HEK293 (cell line): ENCODE results near the gene THAP3.

Source experiments
- CTCF ChIP-seq: fragments of 450-650 bp; formaldehyde crosslinking; IDR thresholded peaks from 2 replicates; pipeline ENCODE4 v1.5.1; 2016; ENCODE audit warnings: missing biosample characterization, missing genetic modification characterization
- HOXA7 ChIP-seq: sonication (generic); formaldehyde crosslinking; IDR thresholded peaks from 2 replicates; pipeline ENCODE4 v1.8.1; 2022; ENCODE audit warnings: missing genetic modification reagents, borderline replicate concordance
- KLF1 ChIP-seq: fragments of 450-650 bp; formaldehyde crosslinking; IDR thresholded peaks from 2 replicates; pipeline ENCODE4 v1.5.1; 2016; ENCODE audit warnings: missing biosample characterization, missing genetic modification characterization
- OVOL3 ChIP-seq: fragments of 450-650 bp; formaldehyde crosslinking; IDR thresholded peaks from 2 replicates; pipeline ENCODE4 v1.5.1; 2016; ENCODE audit warnings: missing biosample characterization, missing genetic modification characterization
- YY1 ChIP-seq: fragments of 450-650 bp; formaldehyde crosslinking; IDR thresholded peaks from 2 replicates; pipeline ENCODE4 v1.5.1; 2018; ENCODE audit warnings: missing biosample characterization, missing genetic modification characterization
- ZBTB21 ChIP-seq: fragments of 450-650 bp; formaldehyde crosslinking; IDR thresholded peaks from 2 replicates; pipeline ENCODE4 v1.5.1; 2017; ENCODE audit warnings: missing biosample characterization, missing genetic modification characterization
- ZNF366 ChIP-seq: fragments of 450-650 bp; formaldehyde crosslinking; conservative IDR thresholded peaks from 2 replicates; pipeline ENCODE4 v1.5.1; 2016; ENCODE audit warnings: missing biosample characterization, missing genetic modification characterization
- TF ChIP-seq, protein P1 (sequence below): fragments of 450-650 bp; formaldehyde crosslinking; IDR thresholded peaks from 2 replicates; pipeline ENCODE4 v1.5.1; 2016; ENCODE audit warnings: missing biosample characterization, missing genetic modification characterization

GRCh38 chr1:6582370-6582769 lies 42.3 kb upstream of the THAP3 start:
- TF ChIP-seq HOXA7 (CRISPR knock-in tag) (no peak), YY1 (no peak), KLF1 (no peak), OVOL3 (no peak), CTCF (tag by site-specific recombination) (no peak), ZBTB21 (tag by site-specific recombination) (no peak), ZNF366 (tag by site-specific recombination) (no peak)
- TF ChIP-seq, protein P1, sequence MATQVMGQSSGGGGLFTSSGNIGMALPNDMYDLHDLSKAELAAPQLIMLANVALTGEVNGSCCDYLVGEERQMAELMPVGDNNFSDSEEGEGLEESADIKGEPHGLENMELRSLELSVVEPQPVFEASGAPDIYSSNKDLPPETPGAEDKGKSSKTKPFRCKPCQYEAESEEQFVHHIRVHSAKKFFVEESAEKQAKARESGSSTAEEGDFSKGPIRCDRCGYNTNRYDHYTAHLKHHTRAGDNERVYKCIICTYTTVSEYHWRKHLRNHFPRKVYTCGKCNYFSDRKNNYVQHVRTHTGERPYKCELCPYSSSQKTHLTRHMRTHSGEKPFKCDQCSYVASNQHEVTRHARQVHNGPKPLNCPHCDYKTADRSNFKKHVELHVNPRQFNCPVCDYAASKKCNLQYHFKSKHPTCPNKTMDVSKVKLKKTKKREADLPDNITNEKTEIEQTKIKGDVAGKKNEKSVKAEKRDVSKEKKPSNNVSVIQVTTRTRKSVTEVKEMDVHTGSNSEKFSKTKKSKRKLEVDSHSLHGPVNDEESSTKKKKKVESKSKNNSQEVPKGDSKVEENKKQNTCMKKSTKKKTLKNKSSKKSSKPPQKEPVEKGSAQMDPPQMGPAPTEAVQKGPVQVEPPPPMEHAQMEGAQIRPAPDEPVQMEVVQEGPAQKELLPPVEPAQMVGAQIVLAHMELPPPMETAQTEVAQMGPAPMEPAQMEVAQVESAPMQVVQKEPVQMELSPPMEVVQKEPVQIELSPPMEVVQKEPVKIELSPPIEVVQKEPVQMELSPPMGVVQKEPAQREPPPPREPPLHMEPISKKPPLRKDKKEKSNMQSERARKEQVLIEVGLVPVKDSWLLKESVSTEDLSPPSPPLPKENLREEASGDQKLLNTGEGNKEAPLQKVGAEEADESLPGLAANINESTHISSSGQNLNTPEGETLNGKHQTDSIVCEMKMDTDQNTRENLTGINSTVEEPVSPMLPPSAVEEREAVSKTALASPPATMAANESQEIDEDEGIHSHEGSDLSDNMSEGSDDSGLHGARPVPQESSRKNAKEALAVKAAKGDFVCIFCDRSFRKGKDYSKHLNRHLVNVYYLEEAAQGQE (tag by site-specific recombination) = no peak
